ENCODE results near the gene CEACAM1. TPM values are rescaled to one million over a fixed set of nuclear protein-coding genes. Genes with fewer than 3 reads are reported as not detected.
"Not testable (repeated sequence)": the region's sequence is repeated elsewhere in the genome, so short reads cannot be mapped to it uniquely, and the experiment has no call there.

The CEACAM1 gene
- total RNA-seq, 1 donor from 2014 or later, result 0.39 TPM

DNA sequence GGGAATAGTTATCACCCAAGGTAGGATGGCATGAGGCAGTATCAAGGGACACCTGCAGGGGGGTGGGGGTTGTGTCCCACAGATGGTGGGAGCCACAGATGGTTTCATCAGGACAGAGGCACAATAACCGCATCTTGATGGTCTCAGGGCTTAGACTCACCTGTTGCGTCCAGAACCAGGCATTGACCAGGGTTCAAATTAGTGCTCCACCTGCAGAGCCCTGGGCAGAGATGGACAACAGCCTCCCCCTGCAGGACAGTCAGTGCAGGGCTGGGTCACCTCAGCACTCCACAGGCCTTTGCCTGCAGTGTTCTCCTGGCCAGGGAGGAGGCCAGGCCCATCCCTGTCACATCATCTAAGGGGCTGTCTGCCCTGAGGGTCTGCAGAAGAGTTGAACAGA is 14.5 kb upstream of the CEACAM1 start:
- Mint-ChIP-seq H3K36me3 (no peaks in the 10 kb centered on the region), H3K9me3 (peaks cover 3% of the 10 kb centered on the region), H3K27ac (no peak overlapping the region), H3K4me1 (peaks cover 10% of the 10 kb centered on the region), H3K4me3 (no peak overlapping the region), H3K27me3 (ENCODE audit: insufficient read depth, low read depth) (peaks cover 2% of the 10 kb centered on the region)
- H3K36me3 ChIP-seq, result no peaks in the 10 kb centered on the region
- peaks cover 21% of the 10 kb centered on the region for H3K4me1 ChIP-seq
- no peak for DNase-seq (ENCODE audit: low spot score)
- no peak overlapping the region for H2AFZ ChIP-seq (replicated peaks)
- no peaks in the 10 kb centered on the region for H3K79me2 ChIP-seq (ENCODE audit: low read depth)
- no peak overlapping the region for H3K4me2 ChIP-seq
- TF ChIP-seq EZH2 (IDR thresholded peaks at IDR 0.05), result no peak
- no peak for TF ChIP-seq EZH2phosphoT487 (IDR thresholded peaks at IDR 0.05)
- TF ChIP-seq, protein P1, sequence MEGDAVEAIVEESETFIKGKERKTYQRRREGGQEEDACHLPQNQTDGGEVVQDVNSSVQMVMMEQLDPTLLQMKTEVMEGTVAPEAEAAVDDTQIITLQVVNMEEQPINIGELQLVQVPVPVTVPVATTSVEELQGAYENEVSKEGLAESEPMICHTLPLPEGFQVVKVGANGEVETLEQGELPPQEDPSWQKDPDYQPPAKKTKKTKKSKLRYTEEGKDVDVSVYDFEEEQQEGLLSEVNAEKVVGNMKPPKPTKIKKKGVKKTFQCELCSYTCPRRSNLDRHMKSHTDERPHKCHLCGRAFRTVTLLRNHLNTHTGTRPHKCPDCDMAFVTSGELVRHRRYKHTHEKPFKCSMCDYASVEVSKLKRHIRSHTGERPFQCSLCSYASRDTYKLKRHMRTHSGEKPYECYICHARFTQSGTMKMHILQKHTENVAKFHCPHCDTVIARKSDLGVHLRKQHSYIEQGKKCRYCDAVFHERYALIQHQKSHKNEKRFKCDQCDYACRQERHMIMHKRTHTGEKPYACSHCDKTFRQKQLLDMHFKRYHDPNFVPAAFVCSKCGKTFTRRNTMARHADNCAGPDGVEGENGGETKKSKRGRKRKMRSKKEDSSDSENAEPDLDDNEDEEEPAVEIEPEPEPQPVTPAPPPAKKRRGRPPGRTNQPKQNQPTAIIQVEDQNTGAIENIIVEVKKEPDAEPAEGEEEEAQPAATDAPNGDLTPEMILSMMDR (IDR thresholded peaks at IDR 0.05), result no peak
- H3K9ac ChIP-seq, result no peak overlapping the region
- H3K4me3 ChIP-seq, result no peak overlapping the region
- H3K9me3 ChIP-seq (ENCODE audit: low read depth), result no peaks in the 10 kb centered on the region
- H4K20me1 ChIP-seq (ENCODE audit: low read depth), result no peaks in the 10 kb centered on the region
- no peak overlapping the region for H3K27ac ChIP-seq
- H3K27me3 ChIP-seq, result no peaks in the 10 kb centered on the region
- H3F3A ChIP-seq (ENCODE audit: low read depth), result peaks cover 11% of the 10 kb centered on the region

DNA sequence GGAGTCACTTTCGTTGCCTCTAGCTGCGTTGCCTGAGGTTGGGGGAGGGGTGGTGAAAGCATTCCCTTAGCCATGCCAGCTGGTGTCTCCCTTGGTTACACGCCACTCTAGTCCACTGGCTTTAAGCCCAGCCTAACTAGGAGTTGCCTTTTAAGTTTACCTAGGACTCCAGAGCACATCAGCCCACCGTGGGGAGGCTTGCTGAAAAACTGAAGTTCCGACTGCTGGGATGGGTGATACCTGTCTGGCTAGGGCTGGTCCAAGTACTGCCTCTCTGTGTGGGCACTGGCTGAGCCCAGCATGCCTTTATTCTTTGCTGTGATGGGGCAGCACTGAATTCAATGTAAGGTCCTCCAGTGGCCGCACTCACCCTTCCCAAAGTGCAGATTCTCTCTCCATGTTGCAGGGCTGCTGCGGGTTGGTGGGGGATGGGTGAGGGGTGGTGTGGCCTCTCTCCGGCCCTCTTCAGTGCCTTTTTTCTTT is 11.8 kb upstream of the CEACAM1 start:
- Mint-ChIP-seq H3K9me3 (no peaks in the 10 kb centered on the region), H3K27me3 (ENCODE audit: insufficient read depth, low read depth) (no peaks in the 10 kb centered on the region), H3K27ac (no peak overlapping the region), H3K36me3 (no peaks in the 10 kb centered on the region), H3K4me3 (peak overlapping the region; percentile 27), H3K4me1 (peaks cover 10% of the 10 kb centered on the region)
- Histone ChIP-seq H4K20me1 (ENCODE audit: low read depth) (no peaks in the 10 kb centered on the region), H3K27me3 (no peaks in the 10 kb centered on the region), H3K9ac (no peak overlapping the region), H3K79me2 (ENCODE audit: low read depth) (no peaks in the 10 kb centered on the region), H3K4me2 (peak overlapping the region; percentile 59), H3F3A (ENCODE audit: low read depth) (peaks cover 18% of the 10 kb centered on the region), H3K4me1 (peaks cover 29% of the 10 kb centered on the region), H3K4me3 (no peak overlapping the region), H3K27ac (peak overlapping the region; percentile 58), H3K36me3 (no peaks in the 10 kb centered on the region), H2AFZ (replicated peaks) (peak overlapping the region; percentile 72), H3K9me3 (ENCODE audit: low read depth) (no peaks in the 10 kb centered on the region)
- TF ChIP-seq EZH2phosphoT487 (IDR thresholded peaks at IDR 0.05), result no peak
- no peak for TF ChIP-seq EZH2 (IDR thresholded peaks at IDR 0.05)
- TF ChIP-seq, protein P1 (IDR thresholded peaks at IDR 0.05), result no peak
- peak; percentile 58 for DNase-seq (ENCODE audit: low spot score)

DNA sequence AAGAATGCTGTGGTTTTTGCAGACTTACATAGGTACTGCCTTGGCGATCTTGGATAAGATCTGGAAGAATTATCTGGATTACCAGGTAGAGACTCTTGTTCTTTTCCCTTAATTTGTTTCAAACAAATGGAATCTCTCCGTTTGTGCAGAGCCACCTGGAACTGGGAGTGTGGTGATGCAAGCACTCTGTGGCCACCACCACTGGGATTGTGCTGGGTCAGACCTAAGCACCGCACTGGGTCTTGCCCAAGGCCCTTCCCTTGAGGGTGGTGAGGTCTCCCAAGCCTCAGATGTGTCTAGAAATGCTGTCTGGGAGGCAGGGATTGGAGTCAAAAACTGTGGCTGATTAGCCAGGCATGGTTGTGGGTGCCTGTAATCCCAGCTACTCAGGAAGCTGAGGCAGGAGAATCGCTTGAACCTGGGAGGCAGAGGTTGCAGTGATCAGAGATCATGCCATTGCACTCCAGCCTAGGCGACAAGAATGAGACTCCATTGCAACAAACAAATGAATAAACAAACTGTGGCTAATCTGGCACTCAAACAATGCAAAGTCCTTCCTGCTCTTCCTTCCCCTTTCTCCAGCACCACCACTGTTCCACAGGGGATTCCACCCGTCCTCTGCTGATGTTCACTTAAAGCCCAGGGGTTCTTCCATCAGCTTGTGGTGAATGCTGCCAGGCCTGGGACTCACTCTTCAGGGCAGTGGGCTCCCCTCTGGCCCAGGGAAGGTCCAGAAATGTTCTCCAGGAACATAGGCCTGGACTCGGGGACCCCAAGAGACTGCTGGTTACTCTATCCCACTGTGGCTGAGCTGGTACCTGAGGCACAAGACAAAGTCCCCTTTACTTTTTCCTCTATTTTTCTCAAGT is 10.8 kb upstream of the CEACAM1 start:
- Histone ChIP-seq H4K20me1 (ENCODE audit: low read depth) (no peaks in the 10 kb centered on the region), H3K4me1 (peaks cover 29% of the 10 kb centered on the region), H3K27me3 (no peaks in the 10 kb centered on the region), H3K9ac (no peak overlapping the region), H3K4me3 (no peak overlapping the region), H2AFZ (replicated peaks) (no peak overlapping the region), H3K27ac (no peak overlapping the region), H3K36me3 (no peaks in the 10 kb centered on the region), H3F3A (ENCODE audit: low read depth) (peaks cover 18% of the 10 kb centered on the region), H3K79me2 (ENCODE audit: low read depth) (no peaks in the 10 kb centered on the region), H3K9me3 (ENCODE audit: low read depth) (no peaks in the 10 kb centered on the region), H3K4me2 (no peak overlapping the region)
- H3K27me3 Mint-ChIP-seq (ENCODE audit: insufficient read depth, low read depth), result no peaks in the 10 kb centered on the region
- no peak overlapping the region for H3K27ac Mint-ChIP-seq
- H3K36me3 Mint-ChIP-seq, result no peaks in the 10 kb centered on the region
- TF ChIP-seq EZH2phosphoT487 (IDR thresholded peaks at IDR 0.05) (no peak), EZH2 (IDR thresholded peaks at IDR 0.05) (no peak)
- TF ChIP-seq, protein P1 (IDR thresholded peaks at IDR 0.05), result no peak
- no peak for DNase-seq (ENCODE audit: low spot score)
- H3K4me3 Mint-ChIP-seq, result no peak overlapping the region
- H3K4me1 Mint-ChIP-seq, result peaks cover 10% of the 10 kb centered on the region
- no peaks in the 10 kb centered on the region for H3K9me3 Mint-ChIP-seq

DNA sequence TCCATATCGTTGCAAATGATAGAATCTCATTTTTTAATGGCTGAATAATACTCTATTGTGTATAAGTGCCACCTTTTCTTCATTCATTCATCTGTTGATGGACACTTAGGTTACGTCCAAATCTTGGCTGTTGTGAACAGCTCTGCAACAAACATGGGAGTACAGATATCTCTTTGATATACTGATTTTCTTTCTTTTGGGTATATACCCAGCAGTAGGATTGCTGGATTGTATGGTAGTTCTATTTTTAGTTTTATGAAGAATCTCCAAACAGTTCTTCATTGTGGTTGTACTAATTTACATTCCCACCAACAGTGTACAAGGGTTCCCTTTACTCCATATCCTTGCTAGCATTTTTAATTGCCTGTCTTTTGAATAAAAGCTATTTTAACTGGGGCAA is 7.0 kb upstream of the CEACAM1 start:
- not testable (repeated sequence) for H4K20me1 ChIP-seq (ENCODE audit: low read depth); H3K27ac ChIP-seq; H3K4me2 ChIP-seq; H3K27ac Mint-ChIP-seq; H3K27me3 Mint-ChIP-seq (ENCODE audit: insufficient read depth, low read depth); H3K9me3 ChIP-seq (ENCODE audit: low read depth); H3K79me2 ChIP-seq (ENCODE audit: low read depth); H3K4me1 Mint-ChIP-seq; H3K27me3 ChIP-seq; H3K4me3 Mint-ChIP-seq; H3K36me3 Mint-ChIP-seq; H2AFZ ChIP-seq (replicated peaks); DNase-seq (ENCODE audit: low spot score); H3K9me3 Mint-ChIP-seq; H3K9ac ChIP-seq; H3K4me3 ChIP-seq; H3K36me3 ChIP-seq
- Histone ChIP-seq H3K4me1 (peaks cover 23% of the 10 kb centered on the region), H3F3A (ENCODE audit: low read depth) (peaks cover 17% of the 10 kb centered on the region)

Measured in neural progenitor cell (in vitro differentiated cells).